NCI-H748 (cell line): ENCODE measurements around the gene CD74.

Experiments used
- DNase-seq: peaks from one replicate; lab custom pipeline; 2025; ENCODE audit not compliant: unreplicated experiment; lab: John Stamatoyannopoulos, UW

CD74 gene

DNA sequence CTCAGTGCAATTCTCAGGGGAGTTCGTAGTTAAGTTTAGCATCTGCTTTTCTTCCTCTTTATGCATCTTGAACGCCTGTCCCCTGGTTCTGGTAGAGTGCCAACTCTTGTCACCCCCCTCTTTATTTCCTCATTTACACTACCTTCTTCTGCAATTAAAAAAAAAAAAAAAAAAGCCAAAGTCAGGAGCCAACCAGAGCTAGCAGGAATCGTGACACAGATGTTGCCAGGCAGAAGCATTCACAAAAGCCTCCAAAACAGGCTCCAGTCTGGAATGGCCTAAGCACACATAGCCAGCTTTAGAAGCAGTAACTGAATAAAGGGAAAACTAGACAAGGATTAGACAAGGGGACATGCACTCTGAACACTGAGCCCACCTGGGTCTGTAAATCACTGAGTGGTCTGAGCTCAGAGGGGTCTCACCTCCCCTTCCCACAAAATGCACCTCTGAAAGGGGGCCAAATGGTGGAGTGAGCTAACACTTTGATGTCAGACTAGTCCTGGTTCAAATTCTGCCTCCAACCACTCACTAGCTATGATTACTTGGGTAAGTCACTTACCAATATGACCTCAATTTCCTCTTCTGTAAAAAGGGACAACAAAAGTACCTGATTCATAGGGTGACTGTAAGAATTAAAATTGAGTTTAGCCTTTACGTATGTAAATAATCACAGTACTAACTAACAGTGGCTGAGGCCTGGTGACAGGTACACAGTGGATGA is 2.0 kb downstream of the CD74 start:
- peak; percentile 29 for DNase-seq

DNA sequence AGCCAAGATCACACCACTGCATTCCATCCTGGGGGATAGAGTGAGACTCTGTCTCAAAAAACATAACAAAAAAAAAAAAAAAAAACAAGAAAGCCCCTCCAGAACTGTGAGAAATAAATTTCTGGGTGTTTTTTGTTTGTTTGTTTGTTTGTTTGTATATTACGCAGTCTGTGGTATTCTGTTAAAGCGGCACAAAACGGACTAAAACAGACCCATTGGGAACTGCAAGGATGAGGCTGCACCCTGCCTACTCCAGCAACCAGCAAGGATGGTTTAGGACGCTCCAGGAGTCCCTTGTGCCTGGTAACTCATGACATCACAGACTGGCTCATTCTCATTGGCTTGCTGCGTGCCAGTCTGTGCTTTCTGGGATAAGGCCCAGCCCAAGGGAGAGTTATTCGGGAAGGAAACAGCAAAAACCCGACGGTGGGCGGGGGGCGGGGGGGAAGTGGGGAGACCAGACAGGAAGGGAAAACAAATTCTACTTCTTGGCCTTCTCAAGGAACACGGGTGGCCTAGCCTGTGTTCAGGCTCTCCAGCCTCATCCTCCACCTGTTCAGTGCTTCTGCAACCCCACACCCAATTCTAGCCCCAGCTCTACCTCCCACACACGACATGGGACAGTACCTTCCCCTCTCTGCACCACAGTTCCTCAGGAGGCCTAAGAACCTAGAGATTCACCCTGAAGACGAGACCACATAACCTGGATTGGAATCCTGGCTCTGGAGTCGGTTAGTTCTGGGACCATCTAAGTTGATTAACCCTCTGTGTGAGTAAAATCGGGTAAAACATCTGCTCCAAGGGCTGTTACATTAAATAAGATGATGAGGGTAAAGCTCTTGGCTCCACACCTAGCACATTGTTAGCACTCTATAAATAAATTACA is 2.8 kb downstream of the CD74 start:
- peak; percentile 80 for DNase-seq

GRCh38 chr5:150408231-150408943 is 4.3 kb downstream of the CD74 start:
- DNase-seq, result no peak

GRCh38 chr5:150407096-150407720 is 5.5 kb downstream of the CD74 start:
- DNase-seq, result no peak

DNA sequence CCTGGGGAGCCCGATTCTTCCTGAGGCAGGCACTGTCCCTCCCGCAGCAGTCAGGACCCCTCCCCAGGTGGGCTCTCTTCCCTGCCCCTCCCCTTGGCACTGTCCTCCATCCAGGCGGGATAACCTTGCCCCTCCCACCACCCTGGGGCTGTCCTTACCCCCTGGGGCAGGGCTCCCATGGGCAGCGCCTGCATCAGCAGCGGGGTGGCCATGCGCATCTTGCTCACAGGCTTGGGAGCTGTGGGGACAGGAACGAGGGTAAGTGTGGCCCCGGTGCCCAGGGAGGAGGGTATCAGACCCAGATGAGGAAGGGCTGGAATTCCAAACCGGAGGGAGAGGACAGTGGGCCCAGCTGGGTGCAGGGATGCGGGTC is 6.0 kb downstream of the CD74 start:
- no peak for DNase-seq

DNA sequence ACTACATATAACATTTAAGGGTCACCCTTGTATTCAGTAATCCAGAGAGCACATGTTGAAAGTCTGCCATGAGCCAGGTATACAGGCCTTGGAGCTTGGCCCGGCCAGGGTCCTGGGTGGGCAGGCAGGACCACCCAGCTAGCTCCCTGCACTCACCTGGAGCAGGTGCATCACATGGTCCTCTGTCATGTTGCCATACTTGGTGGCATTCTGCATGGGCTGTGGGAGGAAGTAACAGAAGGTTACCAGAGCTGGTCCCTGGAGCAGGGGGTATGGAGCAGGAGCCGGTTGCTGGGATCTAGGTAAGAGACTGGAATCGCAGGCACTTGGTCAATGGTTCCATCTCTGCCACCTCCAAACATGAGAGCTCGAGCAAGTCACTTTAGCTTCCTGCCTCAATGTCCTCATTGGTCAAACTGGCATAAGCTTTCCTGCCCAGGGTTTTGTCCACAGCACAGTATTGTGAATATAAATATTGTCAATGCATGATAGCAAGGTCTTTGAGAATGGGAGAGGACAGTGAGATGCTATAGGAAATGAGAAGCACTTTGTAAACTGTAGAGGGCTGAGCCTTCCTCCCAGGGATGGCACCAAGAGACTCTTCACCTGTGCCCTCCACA is 6.5 kb downstream of the CD74 start:
- no peak for DNase-seq

GRCh38 chr5:150404941-150405816 is 7.5 kb downstream of the CD74 start:
- no peak for DNase-seq

- DNase-seq, result no peak
Observed at GRCh38 chr5:150404535-150404934, 8.2 kb downstream of the CD74 start.

DNA sequence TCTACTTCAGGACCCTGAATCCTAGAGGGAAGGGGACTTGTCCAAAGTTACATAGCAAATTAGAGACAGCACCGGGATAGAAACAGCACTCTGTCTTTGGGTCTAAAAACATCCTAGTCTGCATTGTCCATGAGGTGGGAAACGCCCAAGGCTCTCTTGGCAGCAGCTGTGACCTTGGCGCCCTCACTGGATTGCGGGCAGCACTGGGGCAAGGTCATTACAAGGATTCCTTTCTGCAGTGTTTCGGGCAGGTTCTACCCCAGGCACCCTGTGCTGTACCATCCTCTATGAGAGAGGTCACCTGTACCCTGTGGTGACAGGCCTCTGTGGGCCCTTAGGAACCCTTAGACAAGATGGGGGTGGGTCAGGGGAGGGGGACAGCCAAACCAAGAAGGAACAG is 8.6 kb downstream of the CD74 start:
- DNase-seq, result no peak

GRCh38 chr5:150402901-150403342 is 9.8 kb downstream of the CD74 start:
- DNase-seq, result no peak

GRCh38 chr5:150402229-150402773 is 10.4 kb downstream of the CD74 start:
- DNase-seq, result no peak

DNA sequence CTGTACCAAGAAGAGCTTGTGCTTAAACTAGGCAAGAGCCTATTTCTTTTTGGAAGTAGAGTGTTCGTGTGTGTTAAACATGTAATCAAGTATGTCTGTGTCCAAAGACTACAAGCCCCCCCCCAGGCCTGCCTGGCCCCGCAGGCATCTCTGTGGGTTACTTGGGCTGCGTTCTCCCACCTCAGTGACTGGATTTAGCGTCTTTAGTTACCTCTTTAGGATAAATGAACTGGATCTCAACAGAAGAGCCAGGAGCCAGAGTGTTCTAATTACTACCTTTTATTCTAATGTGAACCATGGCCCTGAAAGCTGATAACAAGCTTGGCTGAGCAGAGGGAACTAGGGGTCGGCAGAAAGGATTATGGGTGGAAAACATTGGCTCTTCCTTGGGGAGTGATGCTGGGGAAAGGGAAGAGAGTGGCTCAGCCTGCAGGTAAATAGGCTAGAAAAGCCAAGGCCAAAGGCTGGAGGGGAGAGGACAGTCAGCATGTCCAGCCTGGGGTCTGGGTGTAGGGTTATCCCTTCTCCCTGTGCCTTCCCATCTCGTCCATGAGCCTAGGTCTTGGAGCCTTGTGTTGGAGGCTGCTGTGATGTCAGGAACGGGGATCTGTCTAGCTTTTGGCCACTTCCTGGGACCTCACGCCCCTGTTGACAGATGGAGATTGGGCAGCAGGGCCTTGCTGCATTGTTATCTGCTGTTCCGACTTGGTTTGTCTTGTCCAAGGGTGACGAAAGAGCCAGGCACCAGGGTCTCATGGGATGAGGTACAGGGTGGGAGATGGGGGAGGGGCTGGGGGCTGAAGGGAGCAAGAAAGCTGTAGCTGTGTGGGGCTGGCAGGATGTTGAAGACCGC is 11.1 kb downstream of the CD74 start:
- DNase-seq, result no peak

GRCh38 chr5:150401076-150401375 is 11.7 kb downstream of the CD74 start:
- DNase-seq, result no peak

- DNase-seq, result no peak
Observed at GRCh38 chr5:150400316-150401075, 12.2 kb downstream of the CD74 start.

DNA sequence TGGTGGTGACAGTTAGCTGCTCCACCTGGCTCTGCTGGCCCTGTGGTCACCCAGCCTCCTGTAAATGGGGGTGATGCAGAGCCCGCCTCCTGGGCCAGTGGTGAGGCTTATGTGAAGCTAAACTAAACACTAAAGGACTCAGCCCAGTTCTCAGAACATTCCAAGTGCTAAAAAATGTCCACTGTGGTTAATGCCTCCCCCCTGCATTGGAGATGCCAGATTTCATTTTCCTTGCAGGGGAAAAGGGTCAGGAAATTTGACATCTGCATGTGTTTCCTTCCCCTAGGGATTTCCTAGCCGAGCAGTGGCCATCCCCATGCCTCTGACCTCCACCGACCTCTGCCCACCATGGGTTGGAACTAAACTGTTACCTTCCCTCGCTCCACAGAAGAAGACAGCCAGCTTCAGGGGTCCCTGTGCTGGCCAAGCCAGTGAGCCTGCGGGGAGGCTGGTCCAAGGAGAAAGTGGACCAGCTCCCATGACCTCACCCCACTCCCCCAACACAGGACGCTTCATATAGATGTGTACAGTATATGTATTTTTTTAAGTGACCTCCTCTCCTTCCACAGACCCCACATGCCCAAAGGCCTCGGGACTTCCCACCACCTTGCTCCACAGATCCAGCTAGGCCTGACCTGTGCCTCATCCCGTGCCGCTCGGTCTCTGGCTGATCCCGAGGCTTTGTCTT is 13.0 kb downstream of the CD74 start:
- no peak for DNase-seq

- DNase-seq, result no peak
Observed at GRCh38 chr5:150398722-150399523, 13.8 kb downstream of the CD74 start.
